GM13976 (cell line): ENCODE measurements around the gene USP7.
"Not testable (repeated sequence)": the region's sequence is repeated elsewhere in the genome, so short reads cannot be mapped to it uniquely, and the experiment has no call there.

Experiments used
- DNase-seq: peaks from one replicate; pipeline ENCODE4 v3.0.0; 2012; ENCODE audit warnings: low spot score
- in situ Hi-C: fragments of 300-500 bp; cut with MboI; formaldehyde crosslinking; loops from one replicate; pipeline ENCODE4 v1.12.0; 2022; ENCODE audit warnings: low sequenced_read_pairs, mixed read lengths, inconsistent platforms; ENCODE audit not compliant: unreplicated experiment
- TF ChIP-seq, protein P1 (sequence below): IDR thresholded peaks from 2 replicates; pipeline ENCODE4 v1.5.1; 2012; ENCODE audit warnings: borderline replicate concordance, mild to moderate bottlenecking; ENCODE audit not compliant: insufficient read depth; ENCODE audit errors: extremely low read depth, missing control alignments, control extremely low read depth

USP7 gene

DNA sequence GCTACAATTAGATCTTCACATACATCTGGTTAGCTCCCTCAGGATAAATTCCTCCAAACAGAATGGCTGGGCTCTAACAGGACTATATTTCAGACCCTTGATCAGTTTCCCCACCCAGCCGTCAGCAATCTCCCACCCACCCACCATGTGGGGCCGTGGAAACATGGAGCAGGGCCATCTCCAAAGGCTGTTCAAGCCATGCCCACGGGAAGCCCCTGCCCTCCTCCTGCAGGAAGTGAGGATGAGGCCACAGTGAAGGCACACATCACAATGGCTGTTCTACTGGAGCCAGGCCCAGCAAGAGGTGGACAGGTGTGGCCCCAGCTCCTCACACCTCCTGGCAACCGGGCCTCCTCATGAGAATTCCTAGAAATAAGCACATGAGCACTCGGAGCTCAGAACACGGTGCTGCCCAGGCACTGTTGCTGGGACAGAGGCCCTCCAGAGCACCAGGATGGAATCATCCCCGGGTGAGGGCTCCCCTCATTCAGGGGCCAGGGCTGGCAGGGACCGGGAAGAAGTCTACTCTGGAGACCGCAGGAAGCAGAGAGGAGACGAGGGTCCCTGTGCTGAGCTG, 81.6 kb downstream of the USP7 start, which contains the start of gene LITAFD:
Gene LITAFD, plus strand, starts transcription at position 311 of the 577 bp plus-strand sequence. CDS start 2,005 bp downstream, outside the sequence.
- TF ChIP-seq, protein P1, sequence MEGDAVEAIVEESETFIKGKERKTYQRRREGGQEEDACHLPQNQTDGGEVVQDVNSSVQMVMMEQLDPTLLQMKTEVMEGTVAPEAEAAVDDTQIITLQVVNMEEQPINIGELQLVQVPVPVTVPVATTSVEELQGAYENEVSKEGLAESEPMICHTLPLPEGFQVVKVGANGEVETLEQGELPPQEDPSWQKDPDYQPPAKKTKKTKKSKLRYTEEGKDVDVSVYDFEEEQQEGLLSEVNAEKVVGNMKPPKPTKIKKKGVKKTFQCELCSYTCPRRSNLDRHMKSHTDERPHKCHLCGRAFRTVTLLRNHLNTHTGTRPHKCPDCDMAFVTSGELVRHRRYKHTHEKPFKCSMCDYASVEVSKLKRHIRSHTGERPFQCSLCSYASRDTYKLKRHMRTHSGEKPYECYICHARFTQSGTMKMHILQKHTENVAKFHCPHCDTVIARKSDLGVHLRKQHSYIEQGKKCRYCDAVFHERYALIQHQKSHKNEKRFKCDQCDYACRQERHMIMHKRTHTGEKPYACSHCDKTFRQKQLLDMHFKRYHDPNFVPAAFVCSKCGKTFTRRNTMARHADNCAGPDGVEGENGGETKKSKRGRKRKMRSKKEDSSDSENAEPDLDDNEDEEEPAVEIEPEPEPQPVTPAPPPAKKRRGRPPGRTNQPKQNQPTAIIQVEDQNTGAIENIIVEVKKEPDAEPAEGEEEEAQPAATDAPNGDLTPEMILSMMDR = no peak
- no peak for DNase-seq
- in situ Hi-C loops = no loop called here

DNA sequence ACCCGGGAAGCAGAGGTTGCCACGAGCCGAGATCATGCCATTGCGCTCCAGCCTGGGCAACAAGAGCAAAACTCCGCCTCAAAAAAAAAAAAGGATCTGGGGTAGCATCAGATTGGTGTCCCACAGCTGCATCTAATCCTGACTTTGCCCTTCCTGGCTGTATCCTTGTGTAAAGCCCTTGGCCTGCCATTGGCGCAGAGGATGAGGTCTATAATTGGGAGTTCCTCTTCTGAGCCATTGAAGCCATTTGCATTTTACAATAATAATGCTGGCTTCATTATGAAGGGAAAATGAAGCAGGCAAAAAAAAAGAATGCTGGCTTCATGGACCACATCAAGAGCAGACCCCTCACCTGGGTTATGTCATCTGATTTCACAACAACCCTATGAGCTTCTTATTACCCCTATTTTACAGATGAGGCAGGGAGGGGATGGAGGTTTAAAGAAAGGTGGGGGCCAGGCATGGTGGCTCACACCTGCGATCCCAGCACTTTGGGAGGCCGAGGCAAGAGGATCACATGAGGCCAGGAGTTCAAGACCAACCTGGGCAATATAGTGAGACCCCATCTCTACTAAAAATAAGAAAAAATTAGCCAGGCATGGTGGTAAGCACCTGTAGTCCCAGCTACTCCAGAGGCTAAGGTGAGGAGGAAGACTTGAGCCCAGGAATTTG, 82.7 kb downstream of the USP7 start:
- TF ChIP-seq, protein P1 = no peak
- in situ Hi-C loops = no loop called here
- no peak for DNase-seq

DNA sequence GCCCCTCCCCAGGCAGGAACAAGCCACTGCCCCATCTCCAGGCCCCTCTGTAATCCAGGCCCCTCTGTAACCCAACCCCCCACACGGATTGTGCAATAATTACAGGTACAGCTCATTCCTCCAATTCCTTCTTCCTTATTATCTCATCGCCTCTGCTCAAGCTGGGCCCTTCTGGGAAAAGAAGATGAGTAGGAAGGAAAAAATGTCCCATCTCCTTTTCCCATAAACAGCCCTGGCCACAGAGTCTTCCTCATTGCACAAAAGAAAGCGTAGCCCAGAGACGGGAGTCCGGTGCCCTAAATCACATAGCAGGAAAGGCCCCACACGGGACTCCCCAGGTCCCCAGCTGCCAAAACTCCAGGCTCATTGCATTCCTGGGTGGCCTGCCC, 85.2 kb downstream of the USP7 start:
- in situ Hi-C loops = loop anchor here (10.0 kb wide), 2 partner anchors 214 to 304 kb away; no protein-coding TSS in a partner anchor
- TF ChIP-seq, protein P1 = no peak
- DNase-seq = no peak

DNA sequence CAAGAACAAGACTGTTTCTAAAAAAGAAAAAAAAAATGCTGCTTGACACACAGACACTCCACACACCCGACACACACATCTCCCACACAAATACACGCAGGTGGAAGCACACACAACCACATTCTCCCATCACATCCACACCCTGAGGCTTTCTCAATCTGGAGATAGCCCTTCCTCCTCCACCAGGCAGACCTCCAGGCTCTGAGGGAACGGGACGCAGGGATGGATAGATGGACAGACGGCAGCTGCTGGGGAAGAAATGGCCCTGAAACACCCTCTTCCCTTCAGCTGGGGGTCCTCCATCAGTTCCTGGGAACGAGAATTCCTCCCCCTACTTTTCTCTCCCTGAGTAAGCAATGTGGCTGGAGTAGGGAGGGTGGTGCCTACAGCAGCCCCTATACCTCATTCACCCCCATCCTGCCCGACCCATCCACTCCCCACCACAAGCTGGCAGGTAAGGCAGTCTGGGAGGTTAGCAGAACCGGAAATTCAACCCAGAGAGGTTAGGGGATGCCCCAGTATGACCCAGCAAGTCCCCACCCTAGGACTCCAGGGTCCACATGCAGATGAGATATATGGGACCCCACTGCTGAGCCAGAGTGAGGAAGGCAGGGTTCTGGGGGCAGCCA, 85.7 kb downstream of the USP7 start:
- DNase-seq = peak; percentile 10
- in situ Hi-C loops = loop anchor here (10.0 kb wide), 2 partner anchors 213 to 303 kb away; no protein-coding TSS in a partner anchor
- TF ChIP-seq, protein P1 = no peak

DNA sequence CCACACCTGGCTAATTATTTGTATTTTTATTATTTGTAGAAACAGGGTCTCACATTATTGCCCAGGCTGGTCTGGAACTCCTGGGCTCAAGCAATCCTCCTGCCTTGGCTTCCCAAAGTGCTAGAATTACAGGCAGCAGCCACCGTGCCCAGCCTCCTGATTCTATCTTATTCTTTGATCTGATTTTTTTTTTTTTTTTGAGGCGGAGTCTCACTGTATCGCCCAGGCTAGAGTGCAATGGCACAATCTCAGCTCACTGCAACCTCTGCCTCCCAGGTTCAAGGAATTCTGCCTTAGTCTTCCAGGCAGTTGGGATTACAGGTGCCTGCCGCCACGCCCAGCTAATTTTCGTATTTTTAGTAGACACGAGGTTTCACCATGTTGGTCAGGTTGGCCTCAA, 88.4 kb downstream of the USP7 start:
- in situ Hi-C loops = loop anchor here (10.0 kb wide), 2 partner anchors 211 to 301 kb away; no protein-coding TSS in a partner anchor
- DNase-seq = not testable (repeated sequence)

DNA sequence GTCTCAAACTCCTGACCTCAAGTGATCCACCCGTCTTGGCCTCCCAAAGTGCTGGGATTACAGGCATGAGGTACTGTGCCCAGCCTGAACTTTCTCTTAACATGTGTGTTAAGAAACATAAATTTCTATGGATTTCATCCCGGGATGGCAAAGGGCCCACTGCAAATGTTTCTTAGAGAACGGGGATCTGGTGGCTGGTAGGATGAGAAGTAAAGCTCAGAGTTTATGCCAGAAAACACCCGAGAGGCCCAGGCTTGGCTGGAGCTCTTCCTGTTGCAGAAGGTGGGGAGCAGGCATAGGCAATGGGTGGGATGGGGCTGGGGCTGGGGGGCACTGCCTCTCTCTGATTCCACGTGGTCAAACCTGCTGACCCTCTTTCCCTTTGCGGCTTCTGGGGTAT, 89.3 kb downstream of the USP7 start:
- TF ChIP-seq, protein P1 = no peak
- in situ Hi-C loops = loop anchor here (10.0 kb wide), 2 partner anchors 210 to 300 kb away; no protein-coding TSS in a partner anchor
- no peak for DNase-seq

DNA sequence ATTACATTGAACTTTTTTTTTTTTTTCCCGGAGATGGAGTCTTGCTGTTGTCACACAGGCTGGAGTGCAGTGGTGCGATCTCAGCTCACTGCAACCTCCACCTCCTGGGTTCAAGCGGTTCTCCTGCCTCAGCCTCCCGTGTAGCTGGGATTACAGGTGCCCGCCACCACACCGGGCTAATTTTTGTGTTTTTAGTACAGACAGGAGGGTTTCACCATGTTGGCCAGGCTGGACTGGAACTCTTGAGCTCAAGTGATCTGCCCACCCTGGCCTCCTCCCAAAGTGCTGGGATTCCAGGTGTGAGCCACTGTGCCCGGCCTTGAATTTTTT, 89.9 kb downstream of the USP7 start:
- not testable (repeated sequence) for DNase-seq
- in situ Hi-C loops = loop anchor here (10.0 kb wide), 2 partner anchors 209 to 299 kb away; no protein-coding TSS in a partner anchor
